ENCODE results near the gene HSP90AB1. TPM values are rescaled to one million over a fixed set of nuclear protein-coding genes. Genes with fewer than 3 reads are reported as not detected.
A peak's percentile ranks its signal among the peaks of the same experiment; 100 is the strongest.

The HSP90AB1 gene
- total and polyA plus RNA-seq, 2 of the 8 experiments (the other 6 are each of a cell fraction or from before 2014, with no cell fraction given): 1,564 to 2,297 TPM

DNA sequence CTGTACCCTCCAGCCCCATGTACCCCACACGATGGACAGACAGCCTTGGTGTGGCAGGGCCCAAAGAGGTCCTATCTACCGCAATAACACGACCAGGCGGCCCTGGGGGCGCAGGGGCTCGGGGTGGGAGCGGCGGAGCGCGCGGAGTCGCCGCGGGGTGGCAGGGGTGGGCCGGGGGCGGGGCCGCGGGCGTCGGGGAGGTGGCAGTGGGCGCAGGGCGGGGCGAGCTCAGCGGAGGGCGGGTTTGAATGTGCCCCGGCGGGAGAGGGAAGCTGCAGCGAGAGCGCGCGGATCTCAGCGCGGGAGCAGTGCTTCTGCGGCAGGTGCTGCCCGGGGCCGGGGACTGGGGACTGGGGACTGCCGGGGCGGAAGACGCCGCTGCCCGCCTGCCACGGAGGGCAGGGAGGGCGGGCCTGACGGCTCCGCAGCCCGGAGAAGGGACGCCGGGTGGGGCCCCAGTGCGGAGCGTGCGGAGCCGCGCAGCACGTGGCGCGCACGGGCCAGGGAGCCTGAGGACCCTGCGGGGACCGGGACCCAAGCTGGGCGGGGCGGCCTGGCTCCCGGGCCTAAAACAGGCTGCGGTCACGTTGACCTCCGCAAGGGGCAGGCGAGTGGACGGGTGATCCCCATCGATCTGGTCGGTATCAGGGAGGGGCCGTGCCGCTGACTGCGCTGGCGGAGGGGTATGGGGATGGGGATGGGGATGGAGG, 23.4 kb upstream of the HSP90AB1 start, which contains the start of gene SLC29A1 (continued):
- TF ChIP-seq, protein P1, sequence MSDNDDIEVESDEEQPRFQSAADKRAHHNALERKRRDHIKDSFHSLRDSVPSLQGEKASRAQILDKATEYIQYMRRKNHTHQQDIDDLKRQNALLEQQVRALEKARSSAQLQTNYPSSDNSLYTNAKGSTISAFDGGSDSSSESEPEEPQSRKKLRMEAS (IDR thresholded peaks at IDR 0.05): peak; percentile 84
- no peak for TF ChIP-seq TEAD4 (IDR thresholded peaks at IDR 0.05; ENCODE audit: low read depth, low read length)
- TF ChIP-seq POLR2AphosphoS5 (IDR thresholded peaks at IDR 0.05; ENCODE audit: low read depth, low read length): peak; percentile 76
- no peak for TF ChIP-seq RFX5 (IDR thresholded peaks at IDR 0.05; ENCODE audit: borderline replicate concordance, low read depth, low read length)
- no peak for TF ChIP-seq MAFK (IDR thresholded peaks at IDR 0.05; ENCODE audit: low read depth, low read length)
- no peak for TF ChIP-seq NANOG (IDR thresholded peaks at IDR 0.05; ENCODE audit: insufficient read depth, low read depth, low read length, poor library complexity, severe bottlenecking)
- peak; percentile 44 for TF ChIP-seq ASH2L (IDR thresholded peaks at IDR 0.05; ENCODE audit: low read length)
- no peak for TF ChIP-seq SIRT6 (IDR thresholded peaks at IDR 0.05; ENCODE audit: low read length)
- peak; percentile 69 for TF ChIP-seq E2F6 (IDR thresholded peaks at IDR 0.05)
- TF ChIP-seq HDAC6 (IDR thresholded peaks at IDR 0.05; ENCODE audit: low read depth, low read length): no peak
- TF ChIP-seq TAF7 (optimal IDR thresholded peaks at IDR 0.05; ENCODE audit: borderline replicate concordance, low read depth, low read length): peak; percentile 54
- TF ChIP-seq HDAC2 (IDR thresholded peaks at IDR 0.05; ENCODE audit: borderline replicate concordance in 1 of 2, low read depth in 2 of 2, low read length in 2 of 2): 0 out of 4 replicates have a peak, but pooled peaks have one; percentile 31 to 49
- TF ChIP-seq CHD2 (IDR thresholded peaks at IDR 0.05; ENCODE audit: low read length): no peak
- TF ChIP-seq RAD21 (IDR thresholded peaks at IDR 0.05 in 1 of 2, conservative IDR thresholded peaks at IDR 0.05 in 1 of 2; ENCODE audit: low read depth in 2 of 2, low read length in 2 of 2): peak; percentile 3 to 42; a peak in 2 of 4 replicates
- no peak for TF ChIP-seq EGR1 (IDR thresholded peaks at IDR 0.05; ENCODE audit: borderline replicate concordance, low read depth, low read length)
- TF ChIP-seq CTBP2 (IDR thresholded peaks at IDR 0.05; ENCODE audit: borderline replicate concordance, insufficient read depth, insufficient read length, low read length): no peak
- TF ChIP-seq NRF1 (IDR thresholded peaks at IDR 0.05; ENCODE audit: low read depth, low read length): no peak
- TF ChIP-seq RBBP5 (IDR thresholded peaks at IDR 0.05; ENCODE audit: borderline replicate concordance, low read depth, low read length): peak; percentile 32
- no peak for TF ChIP-seq KDM5A (IDR thresholded peaks at IDR 0.05; ENCODE audit: low read length)
- TF ChIP-seq, protein P2, sequence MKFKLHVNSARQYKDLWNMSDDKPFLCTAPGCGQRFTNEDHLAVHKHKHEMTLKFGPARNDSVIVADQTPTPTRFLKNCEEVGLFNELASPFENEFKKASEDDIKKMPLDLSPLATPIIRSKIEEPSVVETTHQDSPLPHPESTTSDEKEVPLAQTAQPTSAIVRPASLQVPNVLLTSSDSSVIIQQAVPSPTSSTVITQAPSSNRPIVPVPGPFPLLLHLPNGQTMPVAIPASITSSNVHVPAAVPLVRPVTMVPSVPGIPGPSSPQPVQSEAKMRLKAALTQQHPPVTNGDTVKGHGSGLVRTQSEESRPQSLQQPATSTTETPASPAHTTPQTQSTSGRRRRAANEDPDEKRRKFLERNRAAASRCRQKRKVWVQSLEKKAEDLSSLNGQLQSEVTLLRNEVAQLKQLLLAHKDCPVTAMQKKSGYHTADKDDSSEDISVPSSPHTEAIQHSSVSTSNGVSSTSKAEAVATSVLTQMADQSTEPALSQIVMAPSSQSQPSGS (IDR thresholded peaks at IDR 0.05; ENCODE audit: low read length): no peak
- no peak for TF ChIP-seq SRF (IDR thresholded peaks at IDR 0.05; ENCODE audit: low read depth, low read length)
